ENCODE measurements around the gene LRRC4C.

DNA sequence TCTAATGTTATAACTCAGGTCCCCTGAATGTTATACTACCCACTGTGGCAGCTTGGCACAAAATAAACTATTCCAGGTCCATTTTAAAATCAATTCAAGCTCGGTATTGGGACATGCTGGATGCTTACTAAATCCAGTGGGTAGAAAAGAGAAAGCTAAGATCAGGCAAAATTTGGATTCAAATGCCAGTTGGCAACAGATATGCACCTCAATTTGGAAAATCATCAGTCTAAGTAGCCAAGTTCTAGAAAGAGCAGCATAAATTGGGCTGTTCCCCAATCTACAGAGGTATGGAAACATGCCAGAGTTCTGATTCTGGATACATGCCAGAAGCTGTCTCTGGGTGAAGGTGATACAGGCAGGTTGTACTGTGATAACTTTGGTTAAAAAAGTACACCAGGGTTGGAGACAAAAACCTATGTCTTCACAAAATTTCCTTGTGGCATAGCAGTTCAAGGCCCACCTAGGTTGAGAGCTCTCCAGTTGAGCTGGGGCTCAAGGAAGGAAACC, 427.8 kb downstream of the LRRC4C start:
- TF ChIP-seq, protein P1, sequence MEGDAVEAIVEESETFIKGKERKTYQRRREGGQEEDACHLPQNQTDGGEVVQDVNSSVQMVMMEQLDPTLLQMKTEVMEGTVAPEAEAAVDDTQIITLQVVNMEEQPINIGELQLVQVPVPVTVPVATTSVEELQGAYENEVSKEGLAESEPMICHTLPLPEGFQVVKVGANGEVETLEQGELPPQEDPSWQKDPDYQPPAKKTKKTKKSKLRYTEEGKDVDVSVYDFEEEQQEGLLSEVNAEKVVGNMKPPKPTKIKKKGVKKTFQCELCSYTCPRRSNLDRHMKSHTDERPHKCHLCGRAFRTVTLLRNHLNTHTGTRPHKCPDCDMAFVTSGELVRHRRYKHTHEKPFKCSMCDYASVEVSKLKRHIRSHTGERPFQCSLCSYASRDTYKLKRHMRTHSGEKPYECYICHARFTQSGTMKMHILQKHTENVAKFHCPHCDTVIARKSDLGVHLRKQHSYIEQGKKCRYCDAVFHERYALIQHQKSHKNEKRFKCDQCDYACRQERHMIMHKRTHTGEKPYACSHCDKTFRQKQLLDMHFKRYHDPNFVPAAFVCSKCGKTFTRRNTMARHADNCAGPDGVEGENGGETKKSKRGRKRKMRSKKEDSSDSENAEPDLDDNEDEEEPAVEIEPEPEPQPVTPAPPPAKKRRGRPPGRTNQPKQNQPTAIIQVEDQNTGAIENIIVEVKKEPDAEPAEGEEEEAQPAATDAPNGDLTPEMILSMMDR (IDR thresholded peaks at IDR 0.05; ENCODE audit: low read length) = no peak
- TF ChIP-seq EZH2 (IDR thresholded peaks at IDR 0.05; ENCODE audit: borderline replicate concordance, low read length) = no peak

Data from OCI-LY1 (cell line).